ENCODE results near the gene NTRK2.

- TF ChIP-seq CTCF (IDR thresholded peaks at IDR 0.05) (no peak), POLR2A (IDR thresholded peaks at IDR 0.05) (no peak), POLR2AphosphoS5 (IDR thresholded peaks at IDR 0.05) (no peak), EP300 (IDR thresholded peaks at IDR 0.05) (no peak)
These were observed 392.4 kb downstream of the NTRK2 start for GRCh38 chr9:85061969-85062368.

Measured in suprapubic skin (tissue), 4 donors.